GM21737 (cell line): ENCODE measurements around the gene ZDHHC3.
"Not testable (repeated sequence)": the region's sequence is repeated elsewhere in the genome, so short reads cannot be mapped to it uniquely, and the experiment has no call there.

Experiments used
- ATAC-seq: cut with Tn5 transposase; IDR thresholded peaks from one replicate; pipeline ENCODE4 v1.9.1; 2021; ENCODE audit warnings: mild to moderate bottlenecking, moderate library complexity; ENCODE audit not compliant: unreplicated experiment

The ZDHHC3 gene

GRCh38 chr3:44996556-44996969 lies 20.6 kb upstream of the ZDHHC3 start:
- no peak for ATAC-seq

GRCh38 chr3:44995142-44995770 lies 19.3 kb upstream of the ZDHHC3 start:
- ATAC-seq = no peak

DNA sequence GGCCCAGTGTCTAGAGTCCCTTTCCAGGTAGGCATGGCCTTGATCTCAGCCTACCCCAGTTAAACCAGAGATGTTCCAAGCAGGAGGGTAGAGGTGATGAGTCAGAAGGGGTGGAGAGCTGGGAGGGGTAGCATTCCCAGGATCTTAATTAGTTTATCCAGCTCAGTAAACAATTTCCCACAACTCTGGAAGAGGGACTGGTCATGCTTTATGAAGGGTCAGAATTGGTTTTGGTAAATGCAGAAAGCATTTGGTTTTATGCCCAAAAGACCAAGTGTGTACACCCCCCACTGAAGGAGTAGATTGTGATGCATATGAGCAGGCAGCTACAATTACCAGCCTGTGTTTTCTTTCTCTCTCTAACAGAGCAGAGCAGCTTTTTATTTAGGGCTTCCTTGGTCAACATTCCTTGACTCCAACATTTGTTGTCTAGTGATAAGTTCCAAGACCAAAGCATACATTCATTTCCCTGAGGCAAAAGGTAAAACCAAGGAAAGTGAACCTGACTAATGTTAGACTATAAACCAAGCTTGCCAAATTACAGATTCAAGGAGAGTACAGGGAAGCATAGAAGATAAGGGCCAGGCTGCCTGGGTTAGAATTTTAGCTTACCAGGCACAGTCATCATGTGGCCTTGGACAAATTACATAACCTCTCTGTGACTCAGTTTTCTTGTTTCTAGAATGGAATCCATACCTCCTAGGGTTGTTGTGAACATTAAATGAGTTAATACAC lies 17.7 kb upstream of the ZDHHC3 start:
- no peak for ATAC-seq

GRCh38 chr3:44992555-44993470 lies 16.8 kb upstream of the ZDHHC3 start:
- no peak for ATAC-seq

GRCh38 chr3:44991326-44991725 lies 15.4 kb upstream of the ZDHHC3 start:
- no peak for ATAC-seq

DNA sequence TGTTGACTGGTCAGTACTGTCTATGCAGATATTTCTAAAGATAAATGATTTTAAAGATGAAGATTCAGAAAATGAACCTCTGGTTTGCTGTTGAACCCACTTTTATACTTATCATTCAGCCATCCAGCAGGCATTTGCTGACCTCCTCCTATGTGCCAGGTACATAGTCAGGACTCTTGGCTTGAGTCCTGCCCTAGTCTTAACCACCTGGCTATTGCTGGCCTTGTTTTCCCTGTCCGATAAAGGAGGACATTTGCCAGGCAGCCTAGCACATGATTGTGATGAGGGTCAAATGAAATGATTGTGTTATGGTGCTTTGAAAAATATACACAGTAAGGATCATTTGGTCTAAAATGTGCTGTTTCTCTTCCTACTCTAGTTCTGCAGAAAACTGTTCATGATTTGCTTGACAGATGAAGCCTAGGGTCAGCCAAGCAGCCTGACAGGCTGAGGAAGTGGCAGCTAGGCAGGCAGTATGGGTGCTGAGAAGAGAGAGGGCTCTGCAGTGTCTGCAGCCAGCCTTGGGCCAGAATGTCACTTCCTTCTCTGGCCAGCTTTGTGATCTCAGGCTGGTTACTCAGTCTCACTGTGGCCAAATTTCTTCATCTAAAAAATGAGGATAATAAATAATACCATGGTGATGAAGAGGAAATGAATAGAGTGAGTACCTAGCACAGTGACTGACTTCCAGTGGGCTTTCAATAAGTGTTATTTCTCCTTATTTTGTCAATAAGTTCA lies 13.8 kb upstream of the ZDHHC3 start:
- ATAC-seq = no peak

GRCh38 chr3:44989141-44989540 lies 13.2 kb upstream of the ZDHHC3 start:
- no peak for ATAC-seq

GRCh38 chr3:44988073-44988472 lies 12.1 kb upstream of the ZDHHC3 start:
- ATAC-seq = no peak

DNA sequence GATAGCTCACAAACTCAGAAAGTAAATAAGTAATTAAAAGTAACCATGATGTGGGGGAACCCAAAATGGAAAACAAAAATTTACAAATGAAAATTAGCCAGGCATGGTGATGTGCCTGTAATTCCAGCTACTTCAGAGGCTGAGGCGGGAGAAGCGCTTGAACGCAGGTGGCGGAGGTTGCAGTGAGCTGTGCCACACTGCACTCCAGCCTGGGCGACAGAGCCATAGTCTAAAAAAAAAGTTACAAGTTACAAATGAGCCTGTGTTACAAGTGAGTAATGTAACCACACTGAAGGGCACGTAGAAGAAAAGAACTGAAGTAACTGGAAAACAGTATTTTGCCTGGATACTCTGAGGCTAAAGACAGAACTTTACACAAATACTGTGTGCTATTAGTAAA lies 11.4 kb upstream of the ZDHHC3 start:
- ATAC-seq = no peak

GRCh38 chr3:44986330-44986729 lies 10.4 kb upstream of the ZDHHC3 start:
- not testable (repeated sequence) for ATAC-seq

DNA sequence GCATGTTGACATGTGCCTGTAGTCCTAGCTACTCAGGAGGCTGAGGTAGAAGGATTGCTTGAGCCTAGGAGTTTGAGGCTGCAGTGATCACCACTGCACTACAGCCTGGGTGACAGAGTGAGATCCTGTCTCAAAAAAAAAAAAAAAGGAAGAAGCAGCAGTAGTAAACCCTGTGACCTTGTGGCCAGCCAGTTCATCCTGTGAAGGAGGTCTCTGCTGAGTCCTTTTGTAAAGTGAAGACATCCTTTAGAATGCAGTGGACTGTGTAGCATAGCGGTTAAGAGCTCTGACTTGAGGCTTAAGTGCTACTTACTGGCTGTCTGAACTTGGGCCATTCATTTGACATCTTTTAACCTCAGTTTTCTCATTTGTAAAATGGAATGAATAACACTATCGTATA lies 8.4 kb upstream of the ZDHHC3 start:
- ATAC-seq = no peak

DNA sequence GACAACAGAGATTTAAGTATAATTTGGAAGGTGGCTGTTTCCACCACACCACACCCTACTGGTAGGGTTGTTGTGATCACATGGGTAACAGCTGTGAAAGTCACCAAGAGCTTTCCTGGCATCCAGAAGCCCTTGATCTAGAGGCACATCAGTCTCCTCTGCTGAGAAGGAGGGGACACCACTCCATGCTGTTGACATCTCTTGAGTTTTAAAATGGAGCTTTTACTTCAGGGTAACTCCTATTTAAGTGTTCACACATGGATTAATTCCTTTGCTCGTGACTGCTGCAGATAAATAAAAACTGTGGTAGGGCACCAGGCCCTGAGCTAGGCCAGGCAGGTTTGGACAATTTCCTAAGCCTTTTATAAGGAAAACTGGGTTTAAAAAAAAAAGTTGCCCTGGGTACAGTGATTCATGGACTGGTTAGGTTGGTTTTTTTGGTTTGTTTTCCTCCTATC lies 7.5 kb upstream of the ZDHHC3 start:
- no peak for ATAC-seq

- no peak for ATAC-seq
Observed at GRCh38 chr3:44982817-44983216, 6.8 kb upstream of the ZDHHC3 start.

- ATAC-seq = no peak
Observed at GRCh38 chr3:44981751-44982150, 5.8 kb upstream of the ZDHHC3 start.

DNA sequence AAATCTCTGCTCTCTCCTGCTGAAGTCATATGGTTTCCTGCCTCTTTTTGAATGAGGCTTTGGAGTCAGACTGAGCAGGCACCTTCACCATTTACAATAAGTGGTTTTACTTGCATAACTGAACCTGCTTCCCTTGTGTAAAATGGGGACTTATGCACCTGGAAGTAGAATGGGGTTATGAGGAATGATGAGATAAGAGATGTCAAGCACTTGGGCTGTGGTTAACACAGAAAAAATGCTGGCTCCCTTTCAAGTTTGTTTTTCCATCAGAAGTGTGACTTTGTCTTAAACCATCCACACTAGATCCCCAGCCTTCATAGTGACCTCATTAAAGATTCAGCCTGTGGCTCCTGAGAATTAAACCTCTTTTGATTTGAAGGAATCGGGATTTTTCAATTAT lies 5.2 kb upstream of the ZDHHC3 start:
- ATAC-seq = no peak

DNA sequence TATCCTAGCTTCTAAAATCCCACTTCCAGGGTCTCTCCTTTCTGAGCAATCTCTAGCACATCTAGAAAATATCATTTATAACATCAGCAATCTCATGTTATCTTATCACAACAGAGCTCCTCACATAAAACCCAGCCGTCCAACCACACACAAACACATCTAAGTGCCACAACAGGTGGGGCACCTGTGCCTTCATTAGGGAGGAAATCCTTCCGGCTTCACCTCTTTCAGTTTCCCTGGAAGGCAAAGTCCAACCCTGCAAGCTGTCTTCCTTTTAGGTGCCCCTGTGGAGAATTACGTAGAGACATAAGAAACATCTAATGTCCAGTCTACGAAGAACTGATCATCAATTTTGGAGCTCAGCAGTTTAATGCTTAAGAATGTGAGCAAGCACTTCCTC lies 1.6 kb downstream of the ZDHHC3 start:
- no peak for ATAC-seq

DNA sequence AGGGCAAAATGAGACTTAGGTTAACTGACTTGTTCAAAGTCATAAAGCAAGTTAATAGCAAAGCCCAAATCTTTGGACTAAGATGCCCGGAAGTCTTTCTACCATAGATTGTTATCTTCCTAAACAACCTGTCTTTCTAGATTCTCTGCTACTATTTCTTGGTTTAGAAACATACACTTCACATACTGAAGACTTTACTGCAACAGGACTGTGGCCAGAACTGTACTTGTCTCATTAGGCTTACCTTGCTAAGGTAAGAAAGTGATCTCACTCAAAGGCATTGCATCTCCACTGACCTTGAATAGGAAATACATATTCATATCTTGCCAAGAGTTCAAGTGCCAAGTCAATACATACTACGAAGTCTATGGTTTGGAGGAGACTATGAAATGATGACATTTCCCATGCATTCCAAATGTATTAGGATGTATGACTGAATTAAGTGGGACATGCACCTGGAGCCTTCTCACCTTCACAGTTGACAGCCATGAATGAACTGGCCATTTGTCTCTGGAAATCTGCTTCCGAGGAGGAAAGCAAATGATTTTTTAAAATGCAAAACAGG lies 5.0 kb downstream of the ZDHHC3 start:
- no peak for ATAC-seq

GRCh38 chr3:44969828-44970179 lies 6.2 kb downstream of the ZDHHC3 start:
- no peak for ATAC-seq

GRCh38 chr3:44969154-44969827 lies 6.7 kb downstream of the ZDHHC3 start:
- no peak for ATAC-seq

DNA sequence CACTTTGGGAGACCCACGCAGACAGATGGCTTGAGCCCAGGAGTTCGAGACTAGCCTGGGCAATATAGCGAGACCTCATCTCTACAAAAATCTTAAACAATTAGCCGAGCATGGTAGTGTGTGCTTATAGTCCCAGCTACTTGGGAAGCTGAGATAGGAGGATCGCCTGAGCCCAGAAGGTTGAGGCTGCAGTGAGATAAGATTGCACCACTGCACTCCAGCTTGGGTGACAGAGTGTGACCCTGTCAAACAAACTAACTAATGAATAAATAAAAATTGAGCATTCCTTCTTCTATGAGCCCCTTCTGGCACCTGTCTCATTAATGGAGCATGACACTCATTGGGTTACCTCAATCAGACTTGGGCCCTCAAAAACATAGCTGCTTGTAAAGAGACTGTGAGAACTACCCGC lies 7.5 kb downstream of the ZDHHC3 start:
- ATAC-seq = no peak
